Motor neuron (in vitro differentiated cells): ENCODE measurements around the gene ARSK. TPM values are rescaled to one million over a fixed set of nuclear protein-coding genes. Genes with fewer than 3 reads are reported as not detected.

ENCODE experiments used
- ATAC-seq, 8 experiments: fragments of 200-7000 bp; cut with Tn5 transposase; replicated peaks in 6 of 8; 2 replicates each; pipeline ENCODE4 v1.8.0; 2021; ENCODE audit warnings: mild to moderate bottlenecking in 8 of 8, moderate library complexity in 8 of 8
- H3K27ac ChIP-seq, 2 donors: fragments of 250-450 bp; sonication (Bioruptor Pico); 2 replicates each; pipeline ENCODE4 v1.9.0; 2021; ENCODE audit warnings: antibody characterized with exemption in 2 of 2, mild to moderate bottlenecking in 2 of 2, moderate library complexity in 1 of 2
- H3K4me1 ChIP-seq, 2 donors: fragments of 250-450 bp; sonication (Bioruptor Pico); replicated peaks in 1 of 2; 2 replicates each; pipeline ENCODE4 v1.6.1; 2021; ENCODE audit warnings: antibody characterized with exemption in 2 of 2, mild to moderate bottlenecking in 2 of 2, moderate library complexity in 1 of 2
- H3K4me3 ChIP-seq, 5 donors: fragments of 250-450 bp; sonication (Bioruptor Pico); 2 replicates each; pipeline ENCODE4 v1.9.0; 2021; ENCODE audit warnings: antibody characterized with exemption in 5 of 5, mild to moderate bottlenecking in 5 of 5, moderate library complexity in 4 of 5
- WGBS, 10 experiments: fragments of 450-650 bp; shearing (Covaris generic); methylation state at CpG; one replicate each; pipeline ENCODE4 v1.0.0; 2022; 5-methylcytosine and 5-hydroxymethylcytosine counted together
- in situ Hi-C, 9 experiments: fragments of 400-800 bp; cut with MboI; loops; one replicate each; pipeline ENCODE4 v1.15.0; 2021; ENCODE audit warnings: low sequenced_read_pairs in 9 of 9, low pct_unique_long_range_greater_than_20kb in 2 of 9; ENCODE audit not compliant: unreplicated experiment in 9 of 9
- total RNA-seq, 8 experiments: library from RNA; unstranded; fragments of 300-600 nt; gene quantifications; 2 replicates each; pipeline versions ENCODE4 v1.2.3 to v1.2.4, GENCODE V29; 2022

Gene ARSK
- total RNA-seq, 8 experiments from 2014 or later: 3.3 to 10.0 (median 4.9) TPM

DNA sequence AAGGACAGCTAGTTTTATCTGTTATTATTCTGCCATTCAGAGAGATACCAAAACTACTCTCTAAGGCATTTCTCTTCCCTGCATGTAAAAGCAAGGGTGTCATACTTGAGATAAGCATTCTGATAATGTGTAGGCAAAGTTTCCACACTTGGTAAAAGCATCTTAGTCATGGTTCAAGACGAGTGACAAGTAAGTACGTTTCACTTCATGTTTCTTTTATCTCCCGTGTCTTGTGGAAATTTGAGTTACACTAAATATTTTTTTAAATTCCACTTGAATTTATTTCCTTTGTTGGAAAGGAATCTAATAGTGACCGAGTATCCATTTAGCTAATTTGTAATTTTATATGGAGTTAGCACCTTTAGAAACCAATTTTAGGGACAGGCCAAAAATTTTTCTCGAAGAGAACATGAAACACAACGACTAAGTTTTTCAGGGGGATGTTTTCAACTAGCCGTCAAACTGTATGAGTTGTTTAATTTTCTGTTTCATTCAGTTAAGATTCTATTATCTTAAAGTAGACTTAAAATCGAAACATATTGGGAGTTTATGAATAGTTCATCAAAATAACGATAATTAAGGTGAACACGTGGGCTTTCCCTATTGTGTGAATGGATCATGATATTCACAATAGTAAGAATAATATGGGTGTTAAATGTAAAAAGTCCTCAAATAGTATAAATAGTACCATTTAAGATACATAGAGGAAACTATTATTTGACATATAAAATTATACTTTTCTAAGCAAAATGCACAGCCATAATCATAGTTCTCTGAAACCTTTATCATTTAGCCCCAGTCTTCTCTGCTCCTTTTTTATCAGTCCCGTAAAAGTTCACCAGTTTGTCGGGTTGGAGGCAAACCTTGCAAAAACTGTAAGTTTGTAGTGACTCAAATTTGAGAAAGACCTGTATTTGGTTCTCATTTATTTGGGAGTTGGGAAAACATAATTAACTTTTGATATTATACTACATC, 93.3 kb downstream of the ARSK start:
- no peak for ATAC-seq
- WGBS, 10 experiments: 77 to 96% (median 93%) methylated on average over 5 to 12 of the region's 12 CpGs
- Histone ChIP-seq H3K4me1 (peaks cover 0 to 8% of the 10 kb centered on the region in 2 donors), H3K27ac (no peak overlapping the region), H3K4me3 (no peak overlapping the region)
- in situ Hi-C loops: loop anchor here in 2 of 9 experiments (25.0 kb wide), 1 partner anchor 189 kb away; no protein-coding TSS in a partner anchor

DNA sequence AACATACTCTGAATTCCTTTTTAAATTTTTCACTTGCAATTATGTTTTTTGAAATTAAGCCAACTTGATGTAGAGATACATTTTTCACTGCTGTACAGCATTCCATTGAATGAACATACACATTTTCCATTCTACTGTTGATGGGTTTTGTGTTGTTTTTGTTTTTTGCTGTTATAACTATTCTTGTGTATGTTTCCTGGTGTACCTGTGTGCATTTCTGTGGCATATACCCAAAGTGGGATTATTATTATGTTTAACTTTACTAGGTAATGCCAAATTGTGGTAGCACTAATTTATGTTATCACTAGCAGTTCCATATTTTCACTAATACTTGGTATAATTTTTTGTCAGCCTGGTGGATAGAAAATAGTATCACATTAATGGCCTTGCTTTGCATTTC, 94.4 kb downstream of the ARSK start:
- no peak for ATAC-seq
- no peak overlapping the region for H3K4me3 ChIP-seq
- no peak overlapping the region for H3K27ac ChIP-seq
- in situ Hi-C loops: loop anchor here in 2 of 9 experiments (25.0 kb wide), 1 partner anchor 188 kb away; no protein-coding TSS in a partner anchor
- H3K4me1 ChIP-seq: peaks cover 0 to 8% of the 10 kb centered on the region in 2 donors

DNA sequence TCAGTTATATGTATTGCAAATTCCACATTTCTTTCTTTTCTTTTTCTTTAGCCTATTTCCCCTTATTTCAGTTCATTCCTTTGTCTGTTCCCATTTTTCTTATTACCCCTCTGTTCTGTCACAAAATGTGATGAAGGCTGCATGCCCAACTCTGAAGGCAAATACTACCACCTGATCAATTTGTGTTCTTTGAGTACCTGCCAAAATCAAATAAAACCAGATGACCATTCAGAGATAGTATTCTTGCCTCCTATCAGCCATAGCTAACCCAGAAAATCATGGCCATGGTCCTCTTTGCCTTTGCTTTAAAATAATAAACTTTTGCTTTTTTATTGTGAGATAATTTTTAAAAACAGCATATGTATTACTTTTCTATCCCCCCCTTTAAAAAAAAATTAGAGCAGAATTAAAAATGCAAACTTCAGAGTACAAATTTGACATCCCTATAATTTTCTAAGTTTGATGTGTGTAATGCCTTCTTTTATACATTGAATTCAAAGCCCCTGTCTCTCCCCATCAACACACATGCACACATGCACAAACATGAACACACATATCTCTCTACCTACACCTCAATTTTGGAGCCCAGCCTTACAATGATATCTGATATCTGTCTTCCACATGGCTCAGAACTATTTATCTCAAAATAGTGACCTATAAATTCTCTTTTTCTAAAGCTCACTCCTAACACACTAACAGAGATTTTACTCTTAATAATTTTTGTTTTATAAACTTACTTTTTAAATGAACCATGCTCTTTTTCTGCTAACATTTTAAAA, 95.1 kb downstream of the ARSK start:
- Histone ChIP-seq H3K27ac (no peak overlapping the region), H3K4me1 (peaks cover 0 to 8% of the 10 kb centered on the region in 2 donors), H3K4me3 (no peak overlapping the region)
- ATAC-seq: no peak
- in situ Hi-C loops: loop anchor here in 5 of 9 experiments (10.0 to 25.0 kb wide), 3 partner anchors 112 to 195 kb away; no protein-coding TSS in a partner anchor

DNA sequence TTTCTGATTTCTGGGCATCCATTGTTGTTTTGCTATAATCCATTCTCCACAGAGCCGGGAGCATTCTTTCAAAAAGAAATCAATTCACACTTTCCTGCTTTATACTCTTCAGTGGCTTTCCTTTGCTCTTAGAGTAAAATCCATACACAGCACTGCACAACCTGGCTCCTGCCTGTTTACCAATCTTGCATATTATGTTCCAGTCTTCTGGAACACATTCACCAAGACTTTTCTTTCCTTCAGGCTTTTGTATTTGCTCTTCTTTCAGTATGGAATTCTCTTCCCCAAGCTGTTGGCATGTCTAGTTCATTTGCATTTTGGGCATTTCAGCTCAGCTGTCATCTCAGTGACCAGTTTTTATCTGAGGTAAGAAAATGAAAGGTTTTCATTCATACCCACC, 97.9 kb downstream of the ARSK start:
- H3K27ac ChIP-seq: no peak overlapping the region
- WGBS, 10 experiments: 33 to 86% (median 63%) methylated on average over 1 of the region's 1 CpG; no CpG with 5 or more reads in 2 of the 10 experiments
- peak in 1 of 8 experiments; percentile 56 for ATAC-seq
- in situ Hi-C loops: loop anchor here in 3 of 9 experiments (10.0 to 25.0 kb wide), 3 partner anchors 109 to 192 kb away; no protein-coding TSS in a partner anchor
- H3K4me3 ChIP-seq: no peak overlapping the region
- peaks cover 0 to 4% of the 10 kb centered on the region in 2 donors for H3K4me1 ChIP-seq

DNA sequence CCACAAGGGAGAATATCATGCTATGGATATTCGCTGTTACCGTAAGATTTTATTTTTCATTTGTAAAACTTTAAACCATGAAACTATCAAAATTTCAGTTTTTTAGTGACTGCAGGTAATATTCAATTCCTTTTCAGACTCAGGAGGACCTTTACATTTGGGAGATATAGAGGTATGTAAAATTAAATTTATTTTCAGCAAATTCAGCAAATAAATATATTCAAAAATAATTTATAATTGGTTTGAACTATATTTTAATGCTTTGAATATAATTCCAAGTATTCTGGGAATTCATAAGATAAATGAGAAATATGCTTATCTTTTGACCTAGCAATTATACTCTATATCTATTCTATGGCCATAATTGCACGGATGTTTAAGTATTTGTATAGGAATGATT, 99.3 kb downstream of the ARSK start:
- Histone ChIP-seq H3K4me1 (no peaks in the 10 kb centered on the region), H3K27ac (no peak overlapping the region), H3K4me3 (no peak overlapping the region)
- no peak for ATAC-seq
- in situ Hi-C loops: loop anchor here in 3 of 9 experiments (10.0 to 25.0 kb wide), 3 partner anchors 108 to 191 kb away; no protein-coding TSS in a partner anchor
- 66 to 100% (median 96%) methylated on average over 1 to 3 of the region's 3 CpGs; no CpG with 5 or more reads in 2 of the 10 experiments for WGBS, 10 experiments

Other genes starting within 250 kb of the ARSK start
- gene FAM81B, start 163.7 kb upstream of the ARSK start, total RNA-seq: 10 to 100 TPM in 1 of 8 experiments, 1 to 10 TPM in 2, under 1 TPM in 1, not detected in 4; 0.50 to 46.3 (median 6.0) TPM
- 10 to 100 TPM; 57.6 to 83.5 (median 68.6) TPM for gene SKIC3, start 124 bp upstream of the ARSK start, total RNA-seq
- under 1 TPM in 7 of 8 experiments, not detected in 1; 0.14 to 0.85 (median 0.33) TPM for gene GPR150, start 65.0 kb downstream of the ARSK start, total RNA-seq
- 1 to 10 TPM; 1.1 to 6.7 (median 2.7) TPM for gene RFESD, start 91.7 kb downstream of the ARSK start, total RNA-seq
- gene SPATA9, start 127.9 kb downstream of the ARSK start, total RNA-seq: 1 to 10 TPM in 4 of 8 experiments, under 1 TPM in 3, not detected in 1; 0.60 to 2.1 (median 1.2) TPM
- 100 to 1,000 TPM in 2 of 8 experiments, 10 to 100 TPM in 6; 28.4 to 296 (median 59.4) TPM for gene RHOBTB3, start 176.2 kb downstream of the ARSK start, total RNA-seq